HepG2 (cell line): ENCODE results near the gene UBR3. TPM values are rescaled to one million over a fixed set of nuclear protein-coding genes. Genes with fewer than 3 reads are reported as not detected.

Source experiments
- ATAC-seq: fragments of 200-7000 bp; cut with Tn5 transposase; 3 replicates; pipeline ENCODE4 v1.9.1; 2020; ENCODE audit warnings: mild to moderate bottlenecking, moderate library complexity
- BruUV-seq: library from RNA; stranded (reverse); fragments of 400-500 nt; replicated peaks from 2 replicates; lab custom pipeline; 2021; lab: Mats Ljungman, UMichigan
- CTCF ChIA-PET: fragments of 300-600 bp; formaldehyde crosslinking; extraction: SDS; loops from one replicate; lab custom pipeline; 2021; ENCODE audit warnings: low total read pairs, inconsistent platforms, low intra/inter-chr PET ratio; lab: Yijun Ruan, JAX
- POLR2A ChIA-PET: fragments of 350-600 bp; sonication (Branson Sonifier 250); formaldehyde crosslinking; loops from one replicate; lab custom pipeline; 2020; ENCODE audit warnings: antibody characterized with exemption, inconsistent platforms; lab: Yijun Ruan, JAX
- DNase-seq: peaks from one replicate; pipeline ENCODE4 v3.0.0-alpha.2; 2015; ENCODE audit warnings: low spot score
- FAIRE-seq: peaks from 3 replicates; lab custom pipeline; 2011; peaks lifted over from hg19 to GRCh38; lab: Jason Lieb, UNC
- H2AFZ ChIP-seq: one replicate; pipeline ENCODE4 v1.6.1; 2011; ENCODE audit warnings: low read length, inconsistent platforms
- H3K27ac ChIP-seq: fragments of 300-600 bp; 3 replicates; pipeline ENCODE4 v1.8.0; 2011; ENCODE audit warnings: mixed run types, mild to moderate bottlenecking, mixed read lengths, low read length, inconsistent platforms; ENCODE audit not compliant: insufficient read depth; ENCODE audit errors: extremely low read length
- H3K27me3 ChIP-seq, 2 experiments: fragments of 200-600 bp in 1 of 2; 2 replicates in 1 of 2; 3 replicates in 1 of 2; pipeline versions ENCODE4 v1.6.0 to v1.8.0; 2011; ENCODE audit warnings: low read length in 2 of 2, mild to moderate bottlenecking in 2 of 2, moderate library complexity in 2 of 2, inconsistent platforms in 1 of 2; ENCODE audit not compliant: insufficient read depth in 2 of 2, control insufficient read depth in 1 of 2
- H3K36me3 ChIP-seq, 2 experiments: fragments of 200-600 bp in 1 of 2; replicated peaks in 1 of 2; 2 replicates in 1 of 2; 3 replicates in 1 of 2; pipeline versions ENCODE4 v1.5.1 to v1.8.0; 2011; ENCODE audit warnings: low read length in 2 of 2, inconsistent platforms in 1 of 2; ENCODE audit not compliant: insufficient read depth in 2 of 2, control insufficient read depth in 1 of 2
- H3K4me1 ChIP-seq: 2 replicates; pipeline ENCODE4 v1.5.1; 2012; ENCODE audit warnings: low read length, inconsistent platforms; ENCODE audit not compliant: insufficient read depth
- H3K4me2 ChIP-seq: 2 replicates; pipeline ENCODE4 v1.6.0; 2011; ENCODE audit warnings: low read depth, low read length, inconsistent platforms
- H3K4me3 ChIP-seq, 3 experiments: fragments of 200-600 bp in 1 of 3; sonication (generic), shearing (Covaris generic) in 1 of 3; replicated peaks in 1 of 3; 2 replicates each; pipeline ENCODE4 v1.5.1; 2011 to 2016; ENCODE audit warnings: low read length in 3 of 3, inconsistent platforms in 2 of 3, low read depth in 2 of 3, mild to moderate bottlenecking in 2 of 3, control low read depth in 1 of 3, mixed read lengths in 1 of 3; ENCODE audit not compliant: insufficient read depth in 1 of 3
- H3K79me2 ChIP-seq: one replicate; pipeline ENCODE4 v1.6.1; 2011; ENCODE audit warnings: low read length, inconsistent platforms; ENCODE audit not compliant: insufficient read depth
- H3K9ac ChIP-seq: 2 replicates; pipeline ENCODE4 v1.6.0; 2011; ENCODE audit warnings: mild to moderate bottlenecking, low read depth, low read length, inconsistent platforms; ENCODE audit not compliant: insufficient read depth
- H3K9me3 ChIP-seq: 2 replicates; pipeline ENCODE4 v1.5.1; 2012; ENCODE audit warnings: mild to moderate bottlenecking, low read length
- H4K20me1 ChIP-seq: 2 replicates; pipeline ENCODE4 v1.6.0; 2011; ENCODE audit warnings: inconsistent platforms, mild to moderate bottlenecking, low read length, moderate library complexity; ENCODE audit not compliant: insufficient read depth
- BRD4 ChIP-seq: sonication (generic); formaldehyde crosslinking; IDR thresholded peaks from 2 replicates; pipeline ENCODE4 v1.4.0; 2020; ENCODE audit warnings: missing genetic modification reagents
- CERS6 ChIP-seq: sonication (generic); formaldehyde crosslinking; IDR thresholded peaks from 2 replicates; pipeline ENCODE4 v1.5.0; 2020; ENCODE audit warnings: missing genetic modification reagents
- MTERF4 ChIP-seq: sonication (generic); formaldehyde crosslinking; IDR thresholded peaks from 2 replicates; pipeline ENCODE4 v1.8.0; 2023; ENCODE audit warnings: mild to moderate bottlenecking, missing genetic modification reagents
- MTF1 ChIP-seq: sonication (generic); formaldehyde crosslinking; IDR thresholded peaks from 2 replicates; pipeline ENCODE4 v1.5.0; 2020; ENCODE audit warnings: missing genetic modification reagents
- NCOA1 ChIP-seq: sonication (generic); formaldehyde crosslinking; IDR thresholded peaks from 2 replicates; pipeline ENCODE4 v1.9.0; 2021; ENCODE audit warnings: missing genetic modification reagents
- NFIC ChIP-seq: IDR thresholded peaks from 2 replicates; pipeline ENCODE4 v1.6.1; 2012; ENCODE audit warnings: mild to moderate bottlenecking, low read length, inconsistent platforms
- NONO ChIP-seq, 2 experiments: fragments of 450-650 bp in 1 of 2; sonication (generic) in 1 of 2; formaldehyde crosslinking in 1 of 2; IDR thresholded peaks in 1 of 2; conservative IDR thresholded peaks in 1 of 2; 2 replicates each; pipeline versions ENCODE4 v1.6.1 to v1.8.0; 2017 to 2022; ENCODE audit warnings: mild to moderate bottlenecking in 1 of 2, missing genetic modification reagents in 1 of 2, moderate library complexity in 1 of 2
- SALL1 ChIP-seq: sonication (generic); formaldehyde crosslinking; IDR thresholded peaks from 2 replicates; pipeline ENCODE4 v1.8.0; 2022; ENCODE audit warnings: mild to moderate bottlenecking, missing genetic modification reagents
- SP2 ChIP-seq: sonication (generic); formaldehyde crosslinking; IDR thresholded peaks from 2 replicates; pipeline ENCODE4 v1.5.1; 2020; ENCODE audit warnings: mild to moderate bottlenecking, missing genetic modification reagents
- TBP ChIP-seq: sonication (generic); formaldehyde crosslinking; IDR thresholded peaks from 2 replicates; pipeline ENCODE4 v1.5.0; 2020; ENCODE audit warnings: missing genetic modification reagents
- TERF1 ChIP-seq: sonication (generic); formaldehyde crosslinking; IDR thresholded peaks from 2 replicates; pipeline ENCODE4 v1.8.0; 2022; ENCODE audit warnings: mild to moderate bottlenecking, missing genetic modification reagents, moderate library complexity
- ZBTB20 ChIP-seq: sonication (generic); formaldehyde crosslinking; IDR thresholded peaks from 2 replicates; pipeline ENCODE4 v1.8.1; 2023; ENCODE audit warnings: missing genetic modification reagents, low read depth, mild to moderate bottlenecking, borderline replicate concordance
- ZNF333 ChIP-seq: sonication (generic); formaldehyde crosslinking; IDR thresholded peaks from 2 replicates; pipeline ENCODE4 v1.4.0; 2020; ENCODE audit warnings: mild to moderate bottlenecking, missing genetic modification reagents, borderline replicate concordance
- ZNF558 ChIP-seq: sonication (generic); formaldehyde crosslinking; IDR thresholded peaks from 2 replicates; pipeline ENCODE4 v1.9.0; 2022; ENCODE audit warnings: mild to moderate bottlenecking, missing genetic modification reagents, borderline replicate concordance
- ZNF775 ChIP-seq: sonication (generic); formaldehyde crosslinking; IDR thresholded peaks from 2 replicates; pipeline ENCODE4 v1.4.0; 2020; ENCODE audit warnings: missing genetic modification reagents, mild to moderate bottlenecking, moderate library complexity, borderline replicate concordance
- ZSCAN31 ChIP-seq: sonication (generic); formaldehyde crosslinking; IDR thresholded peaks from 2 replicates; pipeline ENCODE4 v1.5.0; 2020; ENCODE audit warnings: low read depth, mild to moderate bottlenecking, missing genetic modification reagents
- WGBS: methylation state at CpG from one replicate; pipeline ENCODE4 v1.1.6; 2017; ENCODE audit warnings: low lambda C conversion rate; 5-methylcytosine and 5-hydroxymethylcytosine counted together
- in situ Hi-C: cut with HindIII; loops from 2 replicates; pipeline ENCODE4 v1.10.0; 2017; ENCODE audit warnings: low pct_unique_long_range_greater_than_20kb; ENCODE audit not compliant: extremely low pct_ligation_motif_present
- intact Hi-C: fragments of 100-400 bp; cut with micrococcal nuclease; formaldehyde crosslinking; loops from one replicate; pipeline ENCODE4 v1.10.0; 2022; ENCODE audit not compliant: unreplicated experiment
- polyA plus RNA-seq, 8 experiments: library from polyadenylated mRNA; depleted of rRNA in 3 of 8; stranded (reverse) in 7 of 8; unstranded in 1 of 8; fragments of >200 nt; fragmentation: Illumina TruSeq in 4 of 8; extraction: Trizol in 4 of 8; gene quantifications; 2 replicates each; pipeline versions ENCODE4 v1.2.1 to v1.2.3, GENCODE V29; 2011 to 2016; ENCODE audit warnings: low read depth in 4 of 8, missing spikeins in 1 of 8, mixed read lengths in 1 of 8; ENCODE audit not compliant: insufficient read depth in 1 of 8
- total RNA-seq, 5 experiments: library from RNA; depleted of rRNA; stranded (reverse); fragments of >200 nt; fragmentation: Illumina TruSeq; extraction: Trizol; gene quantifications; 2 replicates each; pipeline ENCODE4 v1.2.3, GENCODE V29; 2016; ENCODE audit warnings: low read depth in 1 of 5

UBR3 gene
- total and polyA plus RNA-seq, 2 of the 13 experiments (the other 11 are each of a cell fraction or from before 2014, with no cell fraction given) = 15.1 to 28.0 TPM

- no peak overlapping the region for H3K9ac ChIP-seq
- ChIA-PET CTCF (no interaction called here), POLR2A (no interaction called here)
- ATAC-seq (no peak), FAIRE-seq (no peak), DNase-seq (no peak)
- 96% methylated on average over 5 of the region's 5 CpGs for WGBS
- no peaks in the 10 kb centered on the region for H4K20me1 ChIP-seq
- no TSS peak for BruUV-seq
- no peak overlapping the region for H3K4me3 ChIP-seq
- H2AFZ ChIP-seq = no peak overlapping the region
- intact Hi-C loops (no loop called here), in situ Hi-C loops (no loop called here)
- H3K36me3 ChIP-seq = peaks cover 2 to 9% of the 10 kb centered on the region in 2 experiments; a peak in 4 of 5 replicates
- no peaks in the 10 kb centered on the region for H3K4me1 ChIP-seq
- no peaks in the 10 kb centered on the region for H3K9me3 ChIP-seq
- H3K27me3 ChIP-seq = no peaks in the 10 kb centered on the region
- no peak overlapping the region for H3K4me2 ChIP-seq
- H3K79me2 ChIP-seq = no peaks in the 10 kb centered on the region
- TF ChIP-seq ZBTB20 = no peak
- no peak for TF ChIP-seq NONO (IDR thresholded peaks at IDR 0.05)
- TF ChIP-seq NONO (CRISPR knock-in tag; conservative IDR thresholded peaks at IDR 0.05) = no peak
- no peak for TF ChIP-seq MTF1 (CRISPR knock-in tag)
- TF ChIP-seq MTERF4 (CRISPR knock-in tag) = no peak
- TF ChIP-seq TBP (CRISPR knock-in tag) = no peak
- TF ChIP-seq ZNF333 (CRISPR knock-in tag) = no peak
- TF ChIP-seq NCOA1 (CRISPR knock-in tag) = no peak
- no peak for TF ChIP-seq ZSCAN31 (CRISPR knock-in tag)
- no peak for TF ChIP-seq ZNF775 (CRISPR knock-in tag)
- no peak for TF ChIP-seq ZNF558
- no peak for TF ChIP-seq NFIC
- TF ChIP-seq SP2 (CRISPR knock-in tag) = no peak
- no peak for TF ChIP-seq CERS6 (CRISPR knock-in tag)
- no peak for TF ChIP-seq BRD4 (CRISPR knock-in tag)
- TF ChIP-seq SALL1 (CRISPR knock-in tag) = no peak
- no peak for TF ChIP-seq TERF1
- no peak overlapping the region for H3K27ac ChIP-seq
Observed at GRCh38 chr2:170013802-170014551, 186.7 kb downstream of the UBR3 start.
